HEK293 (cell line): Measurements from ENCODE around the gene GSK3B.

Experiments used
- CTCF ChIA-PET: fragments of 350-600 bp; formaldehyde crosslinking; extraction: SDS; loops from one replicate; lab custom pipeline; 2021; ENCODE audit warnings: antibody characterized with exemption; lab: Yijun Ruan, JAX
- POLR2A ChIA-PET: fragments of 300-600 bp; formaldehyde crosslinking; extraction: SDS; loops from one replicate; lab custom pipeline; 2020; ENCODE audit warnings: antibody characterized with exemption, inconsistent platforms; lab: Yijun Ruan, JAX
- H3K27ac ChIP-seq: fragments of 200-500 bp; sonication (Bioruptor generic); 2 replicates; pipeline ENCODE4 v1.5.1; 2014; ENCODE audit warnings: low read depth, low read length, control low read depth, inconsistent platforms; ENCODE audit errors: extremely low read depth
- H3K36me3 ChIP-seq, 2 experiments: fragments of 200-500 bp in 1 of 2; sonication (Bioruptor generic) in 1 of 2; 1 replicate in 1 of 2; 2 replicates in 1 of 2; pipeline ENCODE4 v1.5.1; 2014 to 2017; ENCODE audit warnings: inconsistent platforms in 2 of 2, low read length in 2 of 2; ENCODE audit not compliant: control insufficient read depth in 2 of 2, insufficient read depth in 1 of 2
- H3K4me1 ChIP-seq: fragments of 200-500 bp; sonication (Bioruptor generic); 2 replicates; pipeline ENCODE4 v1.5.1; 2014; ENCODE audit warnings: mild to moderate bottlenecking, low read length, inconsistent platforms; ENCODE audit not compliant: control insufficient read depth, insufficient read depth
- H3K4me3 ChIP-seq: 2 replicates; pipeline ENCODE4 v1.5.1; 2011; ENCODE audit warnings: low read depth, mild to moderate bottlenecking, control low read depth, low read length, moderate library complexity
- H3K9me3 ChIP-seq: fragments of 200-500 bp; sonication (Bioruptor generic); 2 replicates; pipeline ENCODE4 v1.5.1; 2014; ENCODE audit warnings: low read depth, low read length, inconsistent platforms; ENCODE audit not compliant: control insufficient read depth, insufficient read depth
- PRDM1 ChIP-seq: fragments of 450-650 bp; formaldehyde crosslinking; IDR thresholded peaks from 2 replicates; pipeline ENCODE4; 2016; ENCODE audit warnings: missing biosample characterization, missing genetic modification characterization
- ZBTB7A ChIP-seq: fragments of 450-650 bp; formaldehyde crosslinking; IDR thresholded peaks from 2 replicates; pipeline ENCODE4 v1.5.1; 2016; ENCODE audit warnings: low read depth, missing biosample characterization, missing genetic modification characterization
- ZBTB8A ChIP-seq: fragments of 450-650 bp; formaldehyde crosslinking; IDR thresholded peaks from 2 replicates; pipeline ENCODE4 v1.5.1; 2016; ENCODE audit warnings: missing biosample characterization, missing genetic modification characterization
- ZNF211 ChIP-seq: fragments of 450-650 bp; formaldehyde crosslinking; IDR thresholded peaks from 2 replicates; pipeline ENCODE4 v1.5.1; 2016; ENCODE audit warnings: low read depth, missing biosample characterization, missing genetic modification characterization
- ZNF416 ChIP-seq: fragments of 450-650 bp; formaldehyde crosslinking; IDR thresholded peaks from 2 replicates; pipeline ENCODE4 v1.5.1; 2016; ENCODE audit warnings: missing biosample characterization, missing genetic modification characterization
- ZNF521 ChIP-seq: fragments of 450-650 bp; formaldehyde crosslinking; IDR thresholded peaks from 2 replicates; pipeline ENCODE4 v1.5.1; 2017; ENCODE audit warnings: missing biosample characterization, mild to moderate bottlenecking, missing genetic modification characterization
- ZNF677 ChIP-seq: fragments of 450-650 bp; IDR thresholded peaks from 2 replicates; pipeline ENCODE4 v1.5.0; 2018; ENCODE audit warnings: missing biosample characterization, mild to moderate bottlenecking, missing genetic modification characterization, moderate library complexity
- ZNF837 ChIP-seq: fragments of 450-650 bp; formaldehyde crosslinking; IDR thresholded peaks from 2 replicates; pipeline ENCODE4 v1.5.1; 2016; ENCODE audit warnings: missing biosample characterization, missing genetic modification characterization
- ZXDB ChIP-seq: fragments of 450-650 bp; formaldehyde crosslinking; IDR thresholded peaks from 2 replicates; pipeline ENCODE4 v1.5.1; 2016; ENCODE audit warnings: missing biosample characterization, missing genetic modification characterization
- TF ChIP-seq, protein P1 (sequence below): fragments of 450-650 bp; IDR thresholded peaks from 2 replicates; pipeline ENCODE4 v1.5.1; 2018; ENCODE audit warnings: missing biosample characterization, missing genetic modification characterization
- TF ChIP-seq, protein P2 (sequence below): fragments of 450-650 bp; formaldehyde crosslinking; IDR thresholded peaks from 2 replicates; pipeline ENCODE4 v1.5.1; 2016; ENCODE audit warnings: missing biosample characterization, missing genetic modification characterization
- TF ChIP-seq, protein P3 (sequence below): fragments of 450-650 bp; formaldehyde crosslinking; IDR thresholded peaks from 2 replicates; pipeline ENCODE4 v1.5.1; 2016; ENCODE audit warnings: missing biosample characterization, missing genetic modification characterization
- TF ChIP-seq, protein P4 (sequence below): fragments of 450-650 bp; formaldehyde crosslinking; IDR thresholded peaks from 2 replicates; pipeline ENCODE4 v1.5.1; 2016; ENCODE audit warnings: missing biosample characterization, missing genetic modification characterization
- TF ChIP-seq, protein P5 (sequence below): fragments of 450-650 bp; formaldehyde crosslinking; IDR thresholded peaks from 2 replicates; pipeline ENCODE4 v1.5.1; 2017; ENCODE audit warnings: missing biosample characterization, missing genetic modification characterization
- TF ChIP-seq, protein P6 (sequence below): fragments of 450-650 bp; formaldehyde crosslinking; IDR thresholded peaks from 2 replicates; pipeline ENCODE4 v1.5.1; 2016; ENCODE audit warnings: missing biosample characterization, missing genetic modification characterization
- TF ChIP-seq, protein P7 (sequence below): fragments of 450-650 bp; formaldehyde crosslinking; IDR thresholded peaks from 2 replicates; pipeline ENCODE4 v1.5.1; 2016; ENCODE audit warnings: missing biosample characterization, missing genetic modification characterization, borderline replicate concordance
- TF ChIP-seq, protein P8 (sequence below): IDR thresholded peaks from 2 replicates; pipeline ENCODE4 v1.6.1; 2011; ENCODE audit warnings: mild to moderate bottlenecking, low read depth, low read length, borderline replicate concordance

GSK3B gene

DNA sequence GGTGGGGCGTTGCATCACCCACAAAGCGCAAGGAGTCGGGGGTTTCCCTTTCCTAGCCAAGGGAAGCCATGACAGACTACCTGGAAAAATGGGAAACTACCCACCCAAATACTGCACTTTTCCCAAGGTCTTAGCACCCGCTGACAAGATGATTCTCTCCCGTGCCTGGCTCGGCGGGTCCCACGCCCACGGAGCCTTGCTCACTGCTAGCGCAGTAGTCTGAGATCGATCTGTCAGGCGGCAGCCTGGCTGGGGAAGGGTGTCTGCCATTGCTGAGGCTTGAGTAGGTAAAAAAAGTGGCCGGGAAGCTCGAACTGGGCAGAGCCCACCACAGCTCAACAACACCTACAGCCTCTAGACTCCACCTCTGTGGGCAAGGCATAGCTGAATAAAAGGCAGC, 112.9 kb downstream of the GSK3B start (continued):
- no peak for TF ChIP-seq ZBTB7A
- TF ChIP-seq, protein P1, sequence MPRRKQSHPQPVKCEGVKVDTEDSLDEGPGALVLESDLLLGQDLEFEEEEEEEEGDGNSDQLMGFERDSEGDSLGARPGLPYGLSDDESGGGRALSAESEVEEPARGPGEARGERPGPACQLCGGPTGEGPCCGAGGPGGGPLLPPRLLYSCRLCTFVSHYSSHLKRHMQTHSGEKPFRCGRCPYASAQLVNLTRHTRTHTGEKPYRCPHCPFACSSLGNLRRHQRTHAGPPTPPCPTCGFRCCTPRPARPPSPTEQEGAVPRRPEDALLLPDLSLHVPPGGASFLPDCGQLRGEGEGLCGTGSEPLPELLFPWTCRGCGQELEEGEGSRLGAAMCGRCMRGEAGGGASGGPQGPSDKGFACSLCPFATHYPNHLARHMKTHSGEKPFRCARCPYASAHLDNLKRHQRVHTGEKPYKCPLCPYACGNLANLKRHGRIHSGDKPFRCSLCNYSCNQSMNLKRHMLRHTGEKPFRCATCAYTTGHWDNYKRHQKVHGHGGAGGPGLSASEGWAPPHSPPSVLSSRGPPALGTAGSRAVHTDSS (tag by site-specific recombination): no peak
- TF ChIP-seq, protein P2, sequence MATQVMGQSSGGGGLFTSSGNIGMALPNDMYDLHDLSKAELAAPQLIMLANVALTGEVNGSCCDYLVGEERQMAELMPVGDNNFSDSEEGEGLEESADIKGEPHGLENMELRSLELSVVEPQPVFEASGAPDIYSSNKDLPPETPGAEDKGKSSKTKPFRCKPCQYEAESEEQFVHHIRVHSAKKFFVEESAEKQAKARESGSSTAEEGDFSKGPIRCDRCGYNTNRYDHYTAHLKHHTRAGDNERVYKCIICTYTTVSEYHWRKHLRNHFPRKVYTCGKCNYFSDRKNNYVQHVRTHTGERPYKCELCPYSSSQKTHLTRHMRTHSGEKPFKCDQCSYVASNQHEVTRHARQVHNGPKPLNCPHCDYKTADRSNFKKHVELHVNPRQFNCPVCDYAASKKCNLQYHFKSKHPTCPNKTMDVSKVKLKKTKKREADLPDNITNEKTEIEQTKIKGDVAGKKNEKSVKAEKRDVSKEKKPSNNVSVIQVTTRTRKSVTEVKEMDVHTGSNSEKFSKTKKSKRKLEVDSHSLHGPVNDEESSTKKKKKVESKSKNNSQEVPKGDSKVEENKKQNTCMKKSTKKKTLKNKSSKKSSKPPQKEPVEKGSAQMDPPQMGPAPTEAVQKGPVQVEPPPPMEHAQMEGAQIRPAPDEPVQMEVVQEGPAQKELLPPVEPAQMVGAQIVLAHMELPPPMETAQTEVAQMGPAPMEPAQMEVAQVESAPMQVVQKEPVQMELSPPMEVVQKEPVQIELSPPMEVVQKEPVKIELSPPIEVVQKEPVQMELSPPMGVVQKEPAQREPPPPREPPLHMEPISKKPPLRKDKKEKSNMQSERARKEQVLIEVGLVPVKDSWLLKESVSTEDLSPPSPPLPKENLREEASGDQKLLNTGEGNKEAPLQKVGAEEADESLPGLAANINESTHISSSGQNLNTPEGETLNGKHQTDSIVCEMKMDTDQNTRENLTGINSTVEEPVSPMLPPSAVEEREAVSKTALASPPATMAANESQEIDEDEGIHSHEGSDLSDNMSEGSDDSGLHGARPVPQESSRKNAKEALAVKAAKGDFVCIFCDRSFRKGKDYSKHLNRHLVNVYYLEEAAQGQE (tag by site-specific recombination): no peak
- TF ChIP-seq, protein P3, sequence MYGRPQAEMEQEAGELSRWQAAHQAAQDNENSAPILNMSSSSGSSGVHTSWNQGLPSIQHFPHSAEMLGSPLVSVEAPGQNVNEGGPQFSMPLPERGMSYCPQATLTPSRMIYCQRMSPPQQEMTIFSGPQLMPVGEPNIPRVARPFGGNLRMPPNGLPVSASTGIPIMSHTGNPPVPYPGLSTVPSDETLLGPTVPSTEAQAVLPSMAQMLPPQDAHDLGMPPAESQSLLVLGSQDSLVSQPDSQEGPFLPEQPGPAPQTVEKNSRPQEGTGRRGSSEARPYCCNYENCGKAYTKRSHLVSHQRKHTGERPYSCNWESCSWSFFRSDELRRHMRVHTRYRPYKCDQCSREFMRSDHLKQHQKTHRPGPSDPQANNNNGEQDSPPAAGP (tag by site-specific recombination): no peak
- TF ChIP-seq, protein P4, sequence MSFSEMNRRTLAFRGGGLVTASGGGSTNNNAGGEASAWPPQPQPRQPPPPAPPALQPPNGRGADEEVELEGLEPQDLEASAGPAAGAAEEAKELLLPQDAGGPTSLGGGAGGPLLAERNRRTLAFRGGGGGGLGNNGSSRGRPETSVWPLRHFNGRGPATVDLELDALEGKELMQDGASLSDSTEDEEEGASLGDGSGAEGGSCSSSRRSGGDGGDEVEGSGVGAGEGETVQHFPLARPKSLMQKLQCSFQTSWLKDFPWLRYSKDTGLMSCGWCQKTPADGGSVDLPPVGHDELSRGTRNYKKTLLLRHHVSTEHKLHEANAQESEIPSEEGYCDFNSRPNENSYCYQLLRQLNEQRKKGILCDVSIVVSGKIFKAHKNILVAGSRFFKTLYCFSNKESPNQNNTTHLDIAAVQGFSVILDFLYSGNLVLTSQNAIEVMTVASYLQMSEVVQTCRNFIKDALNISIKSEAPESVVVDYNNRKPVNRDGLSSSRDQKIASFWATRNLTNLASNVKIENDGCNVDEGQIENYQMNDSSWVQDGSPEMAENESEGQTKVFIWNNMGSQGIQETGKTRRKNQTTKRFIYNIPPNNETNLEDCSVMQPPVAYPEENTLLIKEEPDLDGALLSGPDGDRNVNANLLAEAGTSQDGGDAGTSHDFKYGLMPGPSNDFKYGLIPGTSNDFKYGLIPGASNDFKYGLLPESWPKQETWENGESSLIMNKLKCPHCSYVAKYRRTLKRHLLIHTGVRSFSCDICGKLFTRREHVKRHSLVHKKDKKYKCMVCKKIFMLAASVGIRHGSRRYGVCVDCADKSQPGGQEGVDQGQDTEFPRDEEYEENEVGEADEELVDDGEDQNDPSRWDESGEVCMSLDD (tag by site-specific recombination): no peak
- TF ChIP-seq PRDM1 (tag by site-specific recombination): no peak
- no peak for TF ChIP-seq ZNF211
- no peak for TF ChIP-seq ZBTB8A (tag by site-specific recombination)
- TF ChIP-seq ZNF677 (tag by site-specific recombination): no peak

DNA sequence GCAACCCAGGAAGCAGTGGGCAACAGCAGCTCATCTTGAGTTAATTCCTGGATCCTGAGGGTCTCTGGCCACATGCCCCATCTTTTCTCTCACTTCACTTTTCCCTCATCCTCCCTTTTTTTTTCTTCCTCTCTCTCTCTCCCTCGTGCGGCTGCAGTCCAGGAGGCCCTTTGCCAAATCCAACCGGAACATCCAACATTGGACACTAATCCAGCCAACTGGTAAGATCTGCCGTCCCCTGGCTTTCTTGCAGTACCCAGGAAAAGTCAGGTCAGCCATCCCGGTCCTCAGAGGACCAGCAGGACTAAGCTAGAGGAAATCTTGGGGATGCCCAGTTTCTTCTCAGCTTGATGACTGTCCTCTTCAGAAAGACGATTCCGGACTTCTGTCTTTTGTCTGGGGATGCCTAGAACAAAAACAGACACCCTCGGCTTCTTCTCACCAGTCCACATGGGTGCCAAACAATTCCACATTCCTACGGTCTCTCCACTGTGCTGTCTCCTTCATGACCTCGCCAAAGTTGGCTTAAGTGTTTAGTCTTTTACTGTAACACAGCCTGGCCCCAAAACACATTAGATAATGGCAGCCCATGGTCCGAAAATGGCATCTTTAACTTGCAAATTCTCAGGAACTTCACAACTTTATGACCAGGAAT, 115.6 kb downstream of the GSK3B start:
- ChIA-PET CTCF (no interaction called here), POLR2A (no interaction called here)
- Histone ChIP-seq H3K36me3 (no peaks in the 10 kb centered on the region), H3K27ac (no peak overlapping the region), H3K4me1 (0 out of 2 replicates have a peak, but pooled peaks cover under 1% of the 10 kb centered on the region), H3K4me3 (no peak overlapping the region), H3K9me3 (no peaks in the 10 kb centered on the region)
- TF ChIP-seq, protein P5, sequence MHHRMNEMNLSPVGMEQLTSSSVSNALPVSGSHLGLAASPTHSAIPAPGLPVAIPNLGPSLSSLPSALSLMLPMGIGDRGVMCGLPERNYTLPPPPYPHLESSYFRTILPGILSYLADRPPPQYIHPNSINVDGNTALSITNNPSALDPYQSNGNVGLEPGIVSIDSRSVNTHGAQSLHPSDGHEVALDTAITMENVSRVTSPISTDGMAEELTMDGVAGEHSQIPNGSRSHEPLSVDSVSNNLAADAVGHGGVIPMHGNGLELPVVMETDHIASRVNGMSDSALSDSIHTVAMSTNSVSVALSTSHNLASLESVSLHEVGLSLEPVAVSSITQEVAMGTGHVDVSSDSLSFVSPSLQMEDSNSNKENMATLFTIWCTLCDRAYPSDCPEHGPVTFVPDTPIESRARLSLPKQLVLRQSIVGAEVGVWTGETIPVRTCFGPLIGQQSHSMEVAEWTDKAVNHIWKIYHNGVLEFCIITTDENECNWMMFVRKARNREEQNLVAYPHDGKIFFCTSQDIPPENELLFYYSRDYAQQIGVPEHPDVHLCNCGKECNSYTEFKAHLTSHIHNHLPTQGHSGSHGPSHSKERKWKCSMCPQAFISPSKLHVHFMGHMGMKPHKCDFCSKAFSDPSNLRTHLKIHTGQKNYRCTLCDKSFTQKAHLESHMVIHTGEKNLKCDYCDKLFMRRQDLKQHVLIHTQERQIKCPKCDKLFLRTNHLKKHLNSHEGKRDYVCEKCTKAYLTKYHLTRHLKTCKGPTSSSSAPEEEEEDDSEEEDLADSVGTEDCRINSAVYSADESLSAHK (tag by site-specific recombination): no peak
- TF ChIP-seq, protein P6, sequence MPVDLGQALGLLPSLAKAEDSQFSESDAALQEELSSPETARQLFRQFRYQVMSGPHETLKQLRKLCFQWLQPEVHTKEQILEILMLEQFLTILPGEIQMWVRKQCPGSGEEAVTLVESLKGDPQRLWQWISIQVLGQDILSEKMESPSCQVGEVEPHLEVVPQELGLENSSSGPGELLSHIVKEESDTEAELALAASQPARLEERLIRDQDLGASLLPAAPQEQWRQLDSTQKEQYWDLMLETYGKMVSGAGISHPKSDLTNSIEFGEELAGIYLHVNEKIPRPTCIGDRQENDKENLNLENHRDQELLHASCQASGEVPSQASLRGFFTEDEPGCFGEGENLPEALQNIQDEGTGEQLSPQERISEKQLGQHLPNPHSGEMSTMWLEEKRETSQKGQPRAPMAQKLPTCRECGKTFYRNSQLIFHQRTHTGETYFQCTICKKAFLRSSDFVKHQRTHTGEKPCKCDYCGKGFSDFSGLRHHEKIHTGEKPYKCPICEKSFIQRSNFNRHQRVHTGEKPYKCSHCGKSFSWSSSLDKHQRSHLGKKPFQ (tag by site-specific recombination): no peak
- TF ChIP-seq ZNF521 (no peak), ZXDB (tag by site-specific recombination) (no peak), ZNF416 (tag by site-specific recombination) (no peak), ZNF211 (no peak), ZNF837 (tag by site-specific recombination) (no peak)
- TF ChIP-seq, protein P7, sequence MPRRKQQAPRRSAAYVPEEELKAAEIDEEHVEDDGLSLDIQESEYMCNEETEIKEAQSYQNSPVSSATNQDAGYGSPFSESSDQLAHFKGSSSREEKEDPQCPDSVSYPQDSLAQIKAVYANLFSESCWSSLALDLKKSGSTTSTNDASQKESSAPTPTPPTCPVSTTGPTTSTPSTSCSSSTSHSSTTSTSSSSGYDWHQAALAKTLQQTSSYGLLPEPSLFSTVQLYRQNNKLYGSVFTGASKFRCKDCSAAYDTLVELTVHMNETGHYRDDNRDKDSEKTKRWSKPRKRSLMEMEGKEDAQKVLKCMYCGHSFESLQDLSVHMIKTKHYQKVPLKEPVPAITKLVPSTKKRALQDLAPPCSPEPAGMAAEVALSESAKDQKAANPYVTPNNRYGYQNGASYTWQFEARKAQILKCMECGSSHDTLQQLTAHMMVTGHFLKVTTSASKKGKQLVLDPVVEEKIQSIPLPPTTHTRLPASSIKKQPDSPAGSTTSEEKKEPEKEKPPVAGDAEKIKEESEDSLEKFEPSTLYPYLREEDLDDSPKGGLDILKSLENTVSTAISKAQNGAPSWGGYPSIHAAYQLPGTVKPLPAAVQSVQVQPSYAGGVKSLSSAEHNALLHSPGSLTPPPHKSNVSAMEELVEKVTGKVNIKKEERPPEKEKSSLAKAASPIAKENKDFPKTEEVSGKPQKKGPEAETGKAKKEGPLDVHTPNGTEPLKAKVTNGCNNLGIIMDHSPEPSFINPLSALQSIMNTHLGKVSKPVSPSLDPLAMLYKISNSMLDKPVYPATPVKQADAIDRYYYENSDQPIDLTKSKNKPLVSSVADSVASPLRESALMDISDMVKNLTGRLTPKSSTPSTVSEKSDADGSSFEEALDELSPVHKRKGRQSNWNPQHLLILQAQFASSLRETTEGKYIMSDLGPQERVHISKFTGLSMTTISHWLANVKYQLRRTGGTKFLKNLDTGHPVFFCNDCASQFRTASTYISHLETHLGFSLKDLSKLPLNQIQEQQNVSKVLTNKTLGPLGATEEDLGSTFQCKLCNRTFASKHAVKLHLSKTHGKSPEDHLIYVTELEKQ (tag by site-specific recombination): no peak
- TF ChIP-seq, protein P8, sequence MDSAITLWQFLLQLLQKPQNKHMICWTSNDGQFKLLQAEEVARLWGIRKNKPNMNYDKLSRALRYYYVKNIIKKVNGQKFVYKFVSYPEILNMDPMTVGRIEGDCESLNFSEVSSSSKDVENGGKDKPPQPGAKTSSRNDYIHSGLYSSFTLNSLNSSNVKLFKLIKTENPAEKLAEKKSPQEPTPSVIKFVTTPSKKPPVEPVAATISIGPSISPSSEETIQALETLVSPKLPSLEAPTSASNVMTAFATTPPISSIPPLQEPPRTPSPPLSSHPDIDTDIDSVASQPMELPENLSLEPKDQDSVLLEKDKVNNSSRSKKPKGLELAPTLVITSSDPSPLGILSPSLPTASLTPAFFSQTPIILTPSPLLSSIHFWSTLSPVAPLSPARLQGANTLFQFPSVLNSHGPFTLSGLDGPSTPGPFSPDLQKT: no peak
